GM21367 (cell line): ENCODE measurements around the gene AMIGO3.
"Not testable (repeated sequence)": the region's sequence is repeated elsewhere in the genome, so short reads cannot be mapped to it uniquely, and the experiment has no call there.

Source experiments
- ATAC-seq: cut with Tn5 transposase; IDR thresholded peaks from one replicate; pipeline ENCODE4 v1.9.1; 2021; ENCODE audit not compliant: unreplicated experiment

Gene AMIGO3, protein sequence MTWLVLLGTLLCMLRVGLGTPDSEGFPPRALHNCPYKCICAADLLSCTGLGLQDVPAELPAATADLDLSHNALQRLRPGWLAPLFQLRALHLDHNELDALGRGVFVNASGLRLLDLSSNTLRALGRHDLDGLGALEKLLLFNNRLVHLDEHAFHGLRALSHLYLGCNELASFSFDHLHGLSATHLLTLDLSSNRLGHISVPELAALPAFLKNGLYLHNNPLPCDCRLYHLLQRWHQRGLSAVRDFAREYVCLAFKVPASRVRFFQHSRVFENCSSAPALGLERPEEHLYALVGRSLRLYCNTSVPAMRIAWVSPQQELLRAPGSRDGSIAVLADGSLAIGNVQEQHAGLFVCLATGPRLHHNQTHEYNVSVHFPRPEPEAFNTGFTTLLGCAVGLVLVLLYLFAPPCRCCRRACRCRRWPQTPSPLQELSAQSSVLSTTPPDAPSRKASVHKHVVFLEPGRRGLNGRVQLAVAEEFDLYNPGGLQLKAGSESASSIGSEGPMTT

DNA sequence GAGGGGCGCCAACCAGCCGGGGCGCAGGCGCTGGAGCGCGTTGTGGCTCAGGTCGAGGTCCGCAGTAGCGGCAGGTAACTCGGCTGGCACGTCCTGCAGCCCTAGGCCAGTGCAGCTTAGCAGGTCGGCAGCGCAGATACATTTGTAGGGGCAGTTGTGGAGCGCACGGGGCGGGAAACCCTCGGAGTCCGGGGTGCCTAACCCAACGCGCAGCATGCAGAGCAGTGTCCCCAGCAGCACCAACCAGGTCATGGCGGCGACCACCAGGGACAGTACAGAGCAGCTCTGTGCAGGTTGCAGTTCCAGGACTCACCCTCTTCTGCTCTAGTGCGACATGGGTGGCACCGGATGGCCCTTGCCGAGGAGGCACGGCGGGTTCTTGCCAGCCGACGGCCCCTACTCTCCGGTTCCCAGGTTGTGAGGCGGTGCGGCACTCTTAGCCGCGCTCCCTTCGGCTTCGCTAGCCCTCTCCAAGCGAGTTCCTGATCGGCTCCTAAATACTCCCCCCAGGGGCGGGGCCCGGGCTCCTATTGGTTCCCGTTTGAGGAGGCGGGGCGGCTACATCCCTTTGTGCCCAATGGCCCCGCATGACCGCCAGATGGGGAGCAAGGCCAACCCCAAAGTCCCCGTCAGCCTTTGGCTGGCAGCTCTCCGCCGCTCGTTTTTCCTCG lies at the start of gene AMIGO3:
TSS of gene AMIGO3 (minus strand) at position 471 of the 671 bp plus-strand sequence. CDS start at position 252, 219 bp downstream.
- peak; percentile 38 for ATAC-seq

DNA sequence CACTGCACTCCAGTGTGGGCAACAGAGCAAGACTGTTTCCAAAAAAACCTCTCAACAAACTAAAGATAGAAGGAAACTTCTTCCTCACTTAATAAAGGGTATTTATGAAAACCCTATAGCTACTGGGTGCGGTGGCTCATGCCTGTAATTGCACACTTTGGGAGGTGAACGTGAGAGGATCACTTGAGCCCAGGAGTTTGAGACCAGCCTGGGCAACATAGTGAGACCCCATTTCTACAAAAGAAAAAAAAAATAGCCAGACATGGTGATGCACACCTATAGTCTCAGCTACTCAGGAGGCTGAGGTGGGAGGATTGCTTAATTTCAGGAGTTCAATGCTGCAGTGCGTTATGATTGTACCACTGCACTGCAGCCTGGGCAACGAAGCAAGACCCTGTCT lies 44.5 kb upstream of the AMIGO3 start:
- no peak for ATAC-seq

DNA sequence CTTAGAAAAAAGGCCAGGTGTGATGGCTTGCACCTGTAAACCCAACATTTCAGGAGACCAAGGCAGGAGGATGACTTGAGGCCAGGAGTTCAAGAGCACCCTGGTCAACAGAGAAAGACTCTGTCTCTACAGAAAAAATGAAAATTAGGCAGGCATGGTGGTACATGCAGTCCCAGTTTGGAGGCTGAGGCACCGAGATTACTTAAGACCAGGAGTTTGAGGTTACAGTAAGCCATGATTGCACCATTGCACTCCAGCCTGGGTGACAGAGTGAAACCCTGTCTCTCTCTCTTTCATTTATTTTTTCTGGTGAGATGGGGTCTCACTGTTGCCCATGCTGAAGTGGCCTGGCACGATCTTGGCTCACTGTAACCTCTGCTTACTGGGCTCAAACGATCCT lies 42.2 kb upstream of the AMIGO3 start:
- ATAC-seq: no peak

DNA sequence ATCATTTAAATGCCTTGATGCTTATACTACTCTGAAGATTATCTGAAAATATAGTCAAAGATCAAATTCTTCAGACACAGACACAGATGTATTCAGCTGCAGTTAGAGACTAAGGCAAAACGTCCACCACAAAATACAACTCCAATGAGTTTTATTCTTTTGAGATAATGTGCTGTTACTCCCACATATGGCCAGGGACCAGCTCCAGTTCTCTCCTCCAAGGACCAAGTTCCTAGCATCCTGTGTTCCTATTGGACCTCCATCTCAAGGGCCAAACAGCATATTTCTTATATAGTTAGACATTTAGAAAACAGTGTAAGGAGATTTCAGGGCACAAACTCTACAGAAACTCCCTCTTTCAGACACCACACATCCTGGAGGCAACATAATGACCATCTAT lies 39.7 kb upstream of the AMIGO3 start:
- no peak for ATAC-seq

DNA sequence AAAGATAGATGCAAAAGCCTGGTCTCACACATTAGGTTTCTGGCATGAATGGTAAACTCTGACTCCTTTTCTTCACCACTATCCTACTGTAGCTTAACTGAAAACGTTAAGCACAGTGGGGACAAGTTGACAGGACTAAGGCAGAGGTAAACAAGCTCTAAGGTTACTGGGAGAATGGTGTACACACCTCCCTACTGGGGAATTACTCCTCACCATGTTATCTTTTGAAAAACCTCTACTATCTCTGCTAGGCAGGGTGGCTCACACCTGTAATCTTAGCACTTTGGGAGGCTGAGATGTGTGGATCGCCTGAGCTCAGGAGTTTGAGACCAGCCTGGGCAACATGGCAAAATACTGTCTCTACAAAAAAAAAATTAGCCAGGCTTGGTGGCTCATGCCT lies 37.7 kb upstream of the AMIGO3 start:
- no peak for ATAC-seq

DNA sequence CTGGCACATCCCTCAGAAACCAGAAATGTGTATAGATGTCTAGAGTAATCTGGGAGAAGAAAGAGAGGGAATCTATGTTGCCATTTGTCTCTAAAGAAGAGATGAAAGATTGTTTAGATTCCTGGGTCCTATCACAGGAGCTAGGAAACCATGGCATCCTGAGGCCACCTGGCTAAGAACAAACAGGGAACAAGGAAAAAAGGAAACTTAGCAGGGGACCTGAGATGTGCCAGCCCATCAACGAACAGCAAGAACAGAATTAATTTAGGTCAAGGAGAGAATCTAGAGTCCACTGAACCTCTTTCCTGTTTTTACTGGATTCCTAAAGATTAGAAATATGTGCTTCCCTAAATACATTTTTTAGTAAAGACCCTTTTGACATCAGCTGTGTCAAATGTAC lies 36.6 kb upstream of the AMIGO3 start:
- no peak for ATAC-seq

DNA sequence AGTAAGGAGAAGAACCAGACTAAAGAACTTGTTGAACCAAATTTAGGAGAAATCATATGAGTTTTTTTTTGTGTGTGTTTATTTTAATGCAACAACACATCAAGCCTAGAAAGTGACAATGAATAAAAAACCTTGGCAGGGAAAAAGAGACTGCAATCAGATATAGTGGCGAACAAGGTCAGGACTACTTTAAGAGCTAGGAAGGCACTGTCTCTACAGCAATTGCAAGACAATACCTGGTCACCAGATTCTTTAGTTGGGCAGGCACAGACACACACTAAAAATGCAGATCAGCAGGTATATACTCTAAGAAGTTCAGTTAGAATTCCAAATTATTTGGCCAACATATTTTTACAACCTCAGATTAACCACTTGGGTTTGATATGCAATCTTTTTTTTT lies 35.1 kb upstream of the AMIGO3 start:
- ATAC-seq: no peak

DNA sequence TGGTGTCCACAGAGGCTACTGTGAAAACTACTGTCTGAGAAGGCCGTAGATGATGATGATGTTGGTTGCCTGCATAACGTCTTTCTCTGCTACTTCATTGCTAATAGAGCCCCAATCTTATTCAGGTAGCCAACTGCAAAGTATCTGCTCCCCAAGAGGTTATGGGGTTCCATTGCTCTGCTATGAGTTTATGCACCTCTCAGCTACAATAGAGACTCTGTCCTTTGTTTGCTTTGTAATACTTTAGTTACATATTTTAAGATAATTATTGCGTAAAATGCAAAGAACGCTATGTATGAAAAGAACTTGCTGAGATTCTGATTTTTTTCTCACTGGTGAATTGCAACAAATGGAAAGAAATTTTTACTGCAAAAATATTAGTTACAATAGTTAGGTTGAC lies 32.0 kb upstream of the AMIGO3 start:
- ATAC-seq: no peak

DNA sequence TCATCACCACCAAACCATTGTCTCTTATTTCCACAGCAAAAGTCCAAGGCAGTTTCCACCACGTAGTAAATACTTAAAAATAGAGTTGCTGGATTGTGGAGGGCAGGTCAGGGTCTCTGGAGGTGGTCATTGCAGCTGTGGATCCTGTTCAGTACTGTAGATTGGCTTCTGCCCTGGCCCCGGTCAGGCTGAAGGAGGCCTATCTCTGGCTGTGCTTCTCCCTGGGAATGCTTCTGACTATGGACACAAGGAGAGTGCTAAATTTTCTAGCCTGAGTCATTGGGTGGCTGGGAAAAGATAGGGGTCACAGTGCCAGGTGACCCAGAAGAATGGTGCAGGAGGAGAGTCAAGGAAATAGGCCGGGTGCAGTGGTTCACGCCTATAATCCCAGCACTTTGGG lies 30.6 kb upstream of the AMIGO3 start:
- no peak for ATAC-seq

DNA sequence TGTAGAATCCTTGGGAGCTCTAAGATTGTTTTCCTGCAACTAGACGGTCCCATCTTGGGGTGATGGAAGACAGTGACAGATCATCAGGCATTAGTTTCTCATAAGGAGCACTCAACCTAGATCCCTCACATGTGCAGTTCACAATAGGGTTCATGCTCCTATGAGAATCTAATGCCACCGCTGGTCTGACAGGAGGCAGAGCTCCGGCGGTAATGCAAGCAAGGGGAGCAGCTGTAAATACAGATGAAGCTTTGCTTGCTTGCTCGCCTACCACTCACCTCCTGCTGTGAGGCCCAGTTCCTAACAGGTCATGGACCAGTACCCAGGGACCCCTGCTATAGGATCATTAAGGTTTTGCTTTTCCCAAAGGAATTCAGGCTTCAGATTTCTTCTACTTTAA lies 29.4 kb upstream of the AMIGO3 start:
- ATAC-seq: not testable (repeated sequence)

DNA sequence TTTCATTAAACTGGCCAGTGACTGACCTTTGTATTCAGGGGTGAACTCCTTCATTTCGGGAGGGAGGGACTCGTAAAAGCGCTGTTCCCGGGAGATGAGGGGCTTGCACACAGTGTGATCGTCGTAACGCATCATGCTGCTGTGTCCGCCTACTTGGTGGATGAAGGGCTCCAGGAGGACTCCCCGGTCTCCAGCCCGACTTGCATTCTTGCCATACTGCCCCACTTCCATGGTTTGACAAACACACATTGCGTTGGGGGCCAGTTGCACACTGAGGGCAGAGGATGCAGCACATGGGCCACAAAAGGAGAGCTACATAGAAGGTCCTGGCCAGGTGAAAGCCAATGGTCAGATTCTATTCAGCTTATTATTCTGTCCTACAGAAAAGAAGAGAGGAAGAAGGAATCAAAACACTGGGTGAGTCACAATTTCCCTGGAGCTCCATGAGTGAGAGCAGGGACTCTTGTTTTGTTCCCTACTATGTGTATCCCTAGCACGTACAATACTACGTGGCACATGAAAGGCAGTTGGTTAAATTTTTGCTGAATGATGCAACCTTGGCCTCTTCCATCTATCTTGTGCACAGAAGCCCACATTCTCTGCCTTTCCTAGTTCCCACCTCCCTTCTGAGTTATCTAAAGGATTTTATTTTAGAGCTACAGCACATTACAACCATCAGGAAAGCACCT lies 28.5 kb upstream of the AMIGO3 start:
- no peak for ATAC-seq

DNA sequence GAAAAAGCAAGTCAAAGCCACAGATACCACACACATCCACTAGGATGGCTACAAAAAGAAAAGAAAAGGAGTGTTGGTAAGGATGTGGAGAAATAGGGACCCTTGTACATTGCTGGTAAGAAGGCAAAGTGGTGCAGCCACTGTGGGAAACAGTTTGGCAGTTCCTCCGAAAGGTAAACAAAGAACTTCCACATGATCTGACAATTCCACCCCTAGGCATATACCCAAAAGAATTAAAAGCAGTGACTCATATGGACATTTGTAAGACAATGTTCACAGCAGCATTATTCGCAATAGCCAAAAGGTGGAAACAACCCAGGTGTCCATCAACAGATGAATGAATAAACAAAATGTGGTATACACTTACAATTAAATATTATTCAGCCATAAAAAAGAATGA lies 26.5 kb upstream of the AMIGO3 start:
- ATAC-seq: no peak

DNA sequence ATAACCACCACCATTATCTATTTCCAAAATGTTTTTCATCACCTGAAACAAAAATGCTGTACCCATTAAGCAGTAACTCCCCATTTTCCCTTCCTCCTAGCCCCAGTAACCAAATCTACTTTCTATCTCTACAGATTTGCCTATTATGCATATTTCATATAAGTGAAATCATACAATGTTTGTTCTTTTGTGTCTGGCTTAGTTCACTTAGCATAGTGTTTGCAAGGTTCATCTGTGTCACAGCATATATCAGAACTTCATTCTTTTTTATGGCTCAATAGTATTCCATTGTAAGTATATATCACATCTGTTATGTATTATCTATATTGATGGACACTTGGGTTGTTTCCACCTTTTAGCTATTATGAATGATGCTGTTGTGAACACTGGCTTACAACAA lies 20.9 kb upstream of the AMIGO3 start:
- no peak for ATAC-seq

DNA sequence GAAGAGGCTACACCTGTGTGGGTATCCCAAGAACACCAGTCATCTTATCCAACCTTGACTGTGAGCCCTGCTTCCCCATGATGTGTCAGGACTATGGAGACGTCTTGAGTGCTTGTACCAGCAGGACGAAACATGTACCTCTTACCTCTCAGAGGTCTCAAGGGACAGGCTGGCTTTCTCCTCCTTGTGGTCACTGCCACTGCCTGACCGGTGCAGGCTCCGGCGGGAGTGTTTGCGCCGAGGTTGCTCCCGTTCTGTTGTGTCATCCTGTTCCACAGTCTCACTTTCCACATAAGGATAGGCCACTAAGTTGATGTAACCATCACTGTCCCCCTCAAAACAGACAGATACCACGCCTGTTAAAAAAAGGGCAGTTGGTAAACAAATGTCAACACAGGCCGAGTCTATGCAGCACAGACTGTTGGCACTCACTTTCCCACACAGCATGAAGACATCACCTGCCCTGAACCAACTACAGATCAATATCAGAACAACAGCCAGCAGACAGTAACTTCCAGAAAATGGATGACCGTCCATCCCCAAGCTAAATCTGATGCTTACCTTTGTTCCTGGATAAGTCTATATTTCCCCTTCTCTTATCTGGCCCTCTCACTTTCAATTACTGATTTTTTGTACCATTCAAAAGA lies 18.7 kb upstream of the AMIGO3 start:
- ATAC-seq: no peak

DNA sequence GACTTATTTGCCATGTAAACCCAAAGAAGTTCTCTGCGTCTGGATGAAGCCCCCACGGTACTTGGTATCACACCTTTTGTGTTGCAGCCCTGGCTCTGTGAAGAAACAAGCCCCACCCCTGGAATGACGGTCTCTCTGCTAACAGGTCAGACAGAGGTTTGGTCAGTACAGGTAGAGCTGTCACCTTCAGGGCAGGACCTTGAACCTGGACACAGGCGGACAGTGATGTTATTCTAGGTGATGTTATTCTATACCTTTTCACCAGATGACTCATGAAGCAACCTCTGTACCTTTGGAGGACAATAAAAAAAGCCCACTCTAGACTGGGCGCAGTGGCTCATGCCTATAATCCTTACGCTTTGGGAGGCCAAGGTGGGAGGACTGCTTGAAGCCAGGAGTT lies 15.3 kb upstream of the AMIGO3 start:
- no peak for ATAC-seq

DNA sequence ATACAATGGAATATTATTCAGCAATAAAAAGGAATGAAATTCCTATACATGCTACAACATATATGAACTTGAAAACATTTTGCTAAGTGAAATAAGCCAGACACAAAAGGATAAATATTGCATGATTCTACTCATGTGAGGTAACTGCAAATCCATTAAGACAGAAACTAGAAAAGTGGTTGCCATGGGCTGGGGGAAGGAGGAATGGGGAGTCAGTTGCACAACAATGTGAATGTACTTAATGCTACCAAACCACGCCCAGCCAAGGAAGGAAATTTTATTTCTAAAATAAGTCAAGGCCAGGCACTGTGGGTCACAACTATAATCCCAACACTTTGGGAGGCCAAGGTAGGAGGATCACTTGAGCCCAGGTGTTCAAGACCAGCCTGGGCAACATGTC lies 14.1 kb upstream of the AMIGO3 start:
- ATAC-seq: no peak

DNA sequence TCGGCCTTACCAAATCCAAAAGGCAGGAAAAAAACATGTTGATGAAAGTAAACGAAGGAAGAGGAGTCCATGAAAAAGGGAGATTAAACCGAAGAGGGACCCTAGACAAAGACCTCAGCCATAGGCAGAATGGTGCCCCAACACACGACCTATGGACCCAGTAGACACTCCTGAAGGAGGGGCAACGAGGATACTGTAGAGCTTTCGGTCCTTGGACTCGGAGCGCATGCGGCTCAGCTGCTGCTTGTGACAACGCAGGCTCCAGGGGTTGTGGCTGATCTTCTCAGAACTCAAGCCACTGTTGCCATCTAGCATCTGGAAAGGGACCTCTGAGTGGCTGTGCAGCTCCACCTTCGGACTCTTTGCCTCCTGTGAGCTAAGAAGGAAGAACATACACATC lies 13.1 kb upstream of the AMIGO3 start:
- no peak for ATAC-seq

DNA sequence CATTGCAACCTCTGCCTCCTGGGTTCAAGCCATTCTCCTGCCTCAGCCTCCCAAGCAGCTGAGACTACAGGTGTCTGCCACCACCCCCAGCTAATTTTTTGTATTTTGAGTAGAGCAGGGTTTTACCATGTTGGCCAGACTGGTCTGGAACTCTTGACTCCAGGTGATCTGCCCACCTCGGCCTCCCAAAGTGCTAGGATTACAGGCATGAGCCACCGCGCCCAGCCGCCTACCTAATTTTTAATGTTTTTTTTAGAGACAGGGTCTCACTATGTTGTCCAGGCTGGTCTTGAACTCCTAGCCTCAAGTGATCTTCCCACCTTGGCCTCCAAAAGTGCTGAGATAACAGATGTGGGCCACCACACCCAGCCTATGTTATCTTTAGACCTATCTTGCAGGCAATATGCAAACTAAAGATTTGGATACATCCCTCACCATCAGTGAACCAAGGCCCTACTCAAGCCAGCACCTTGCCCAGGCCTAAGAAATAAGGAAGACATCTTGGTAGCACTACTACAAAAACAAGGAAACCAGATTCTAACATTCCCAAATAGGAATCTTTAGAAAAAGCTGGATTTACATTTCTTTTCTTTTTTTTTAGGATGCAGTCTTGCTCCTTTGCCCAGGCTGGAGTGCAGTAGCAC lies 10.6 kb upstream of the AMIGO3 start:
- no peak for ATAC-seq

DNA sequence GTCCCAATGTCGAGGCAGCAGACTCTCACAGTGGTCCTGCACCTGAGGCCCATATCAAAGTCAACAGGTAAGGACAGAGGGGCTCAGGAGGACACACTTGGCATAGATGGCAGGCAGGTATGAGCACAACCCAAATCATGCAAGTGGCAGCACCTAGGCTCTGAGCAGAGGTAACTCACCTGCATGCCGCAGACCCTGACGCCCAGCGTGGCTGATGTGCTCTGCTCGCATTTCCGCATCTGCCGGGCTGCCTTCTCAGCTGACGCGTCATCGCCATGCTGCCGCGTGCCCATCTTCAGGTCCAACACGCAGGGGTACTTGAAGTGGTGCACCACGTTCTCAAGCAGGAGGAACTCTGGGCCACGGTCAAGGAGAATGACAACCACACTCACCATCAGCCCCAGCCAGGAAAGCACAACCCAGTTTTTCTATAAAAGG lies 8.5 kb upstream of the AMIGO3 start:
- no peak for ATAC-seq

DNA sequence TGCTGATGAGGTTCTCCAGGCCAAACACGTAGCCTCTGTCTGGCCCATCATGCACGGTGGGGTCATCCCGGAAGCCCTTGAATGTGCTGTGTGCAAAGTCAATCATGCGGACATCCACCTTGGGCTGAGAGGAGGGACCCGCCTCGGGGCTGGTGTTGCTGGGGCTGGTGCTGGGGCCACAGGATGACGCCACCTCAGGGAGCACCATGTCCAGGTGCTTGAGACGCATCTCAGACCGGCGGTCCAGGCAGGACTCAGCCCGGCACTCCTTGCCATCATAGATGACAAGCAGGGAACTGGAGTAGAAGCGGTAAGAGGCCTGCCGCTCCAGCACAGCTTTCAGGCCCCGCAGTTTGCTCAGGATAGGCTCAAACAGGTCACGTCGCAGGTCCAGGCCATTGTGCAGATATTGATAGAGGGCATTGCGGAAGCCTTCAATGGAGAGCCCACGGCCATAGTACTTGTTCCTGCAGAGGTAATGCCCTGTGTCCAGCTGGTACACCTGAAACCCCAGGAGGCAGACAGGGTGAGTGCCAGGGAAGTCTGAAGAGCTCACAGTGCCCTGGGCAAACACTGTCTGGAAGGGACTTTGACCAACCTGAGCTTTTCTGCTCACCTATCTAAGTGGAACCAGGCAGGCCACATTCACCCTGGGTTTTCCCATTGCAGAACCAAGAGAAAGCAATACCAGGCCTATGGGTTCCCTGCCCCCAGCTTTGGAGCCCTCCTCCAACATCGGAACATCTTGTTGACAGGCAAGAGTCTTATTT lies 7.9 kb upstream of the AMIGO3 start:
- ATAC-seq: no peak
